Activated CD8-positive, alpha-beta memory T cell treated with anti-CD3 and anti-CD28 coated beads, Interleukin-2, amount 50 U/mL, for 24 hours (primary cell): ENCODE data around the gene SYT2.
"Not testable (repeated sequence)": the region's sequence is repeated elsewhere in the genome, so short reads cannot be mapped to it uniquely, and the experiment has no call there.

Experiments used
- DNase-seq: peaks from one replicate; pipeline ENCODE4 v3.0.0-alpha.2; 2020; ENCODE audit errors: extremely low read depth

The SYT2 gene

DNA sequence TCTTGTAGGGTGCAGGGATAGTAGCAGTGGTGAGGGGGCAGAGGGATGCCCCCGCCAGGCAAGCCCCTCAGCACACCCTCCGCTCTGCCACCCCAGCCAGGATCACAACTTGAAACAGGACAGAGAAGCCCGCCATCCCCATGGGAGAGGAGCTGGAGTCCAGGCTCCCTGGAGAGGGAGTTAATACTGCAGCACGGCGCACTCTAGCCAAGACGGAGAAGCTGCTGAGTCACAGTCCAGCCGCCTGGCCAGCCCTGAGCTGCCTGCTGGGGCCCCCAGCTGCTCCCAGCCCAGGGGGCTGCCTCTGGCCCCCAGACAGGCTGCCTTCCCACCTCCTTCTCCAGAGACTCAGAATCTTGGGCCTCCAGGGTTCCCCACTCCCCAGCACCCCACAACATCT is 87.2 kb downstream of the SYT2 start:
- DNase-seq: no peak

DNA sequence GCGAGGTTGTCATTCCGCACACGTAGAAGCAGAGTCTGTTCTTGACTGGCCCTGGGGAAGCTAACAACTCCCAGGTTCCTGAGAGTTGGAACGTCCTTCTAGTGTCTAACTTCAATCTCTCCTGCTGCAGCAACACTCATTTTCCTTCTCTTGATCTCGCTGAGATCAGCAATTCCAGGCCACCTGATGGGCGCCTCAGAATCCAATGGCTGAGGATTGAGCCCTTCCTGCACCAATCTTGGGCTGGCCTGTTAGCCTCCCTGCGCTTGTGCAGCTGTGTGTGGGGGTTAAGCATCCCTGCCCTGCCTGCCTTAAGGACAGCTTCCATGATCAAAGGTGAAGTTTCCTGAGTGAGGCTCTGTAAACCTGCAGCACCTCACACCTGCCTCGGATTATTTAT is 87.9 kb downstream of the SYT2 start:
- DNase-seq: no peak

DNA sequence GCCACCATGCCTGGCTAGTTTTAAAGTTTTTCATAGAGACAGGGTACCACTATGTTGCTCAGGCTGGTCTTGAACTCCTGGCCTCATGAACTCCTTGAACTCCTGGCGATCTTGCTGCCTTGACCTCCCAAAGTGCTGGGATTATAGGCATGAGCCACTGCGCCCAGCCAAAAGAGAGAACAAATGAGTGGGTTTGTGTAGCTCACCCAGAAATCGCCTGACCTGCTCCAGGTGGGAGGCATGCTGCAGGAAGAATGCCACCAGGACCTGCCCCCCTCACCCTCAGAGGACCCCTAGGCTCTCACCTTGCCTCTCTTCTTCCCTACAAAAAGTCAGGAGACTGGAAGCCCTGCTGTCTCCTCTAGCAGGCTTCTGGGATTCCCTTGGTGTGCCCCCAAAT is 88.8 kb downstream of the SYT2 start:
- DNase-seq: no peak

DNA sequence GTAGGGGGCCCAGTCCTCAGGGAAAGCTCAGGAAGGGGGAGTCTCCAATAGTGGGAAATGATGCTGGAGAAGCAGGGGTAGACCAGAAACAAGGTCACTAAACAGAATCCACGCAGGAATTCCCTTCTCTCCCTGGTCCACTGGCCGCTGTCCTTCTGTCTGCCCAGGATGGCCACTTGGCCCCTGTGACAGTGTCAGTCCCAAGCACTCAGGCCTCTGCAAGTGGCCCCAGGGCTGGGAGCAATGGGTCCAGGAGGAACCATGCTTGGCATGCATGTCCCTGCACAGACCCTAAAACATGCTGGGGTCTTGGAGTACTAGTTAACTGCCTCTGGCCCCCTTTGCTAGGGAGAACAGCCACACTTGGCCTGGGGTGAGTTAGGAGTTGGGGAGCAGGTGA is 90.2 kb downstream of the SYT2 start:
- not testable (repeated sequence) for DNase-seq

DNA sequence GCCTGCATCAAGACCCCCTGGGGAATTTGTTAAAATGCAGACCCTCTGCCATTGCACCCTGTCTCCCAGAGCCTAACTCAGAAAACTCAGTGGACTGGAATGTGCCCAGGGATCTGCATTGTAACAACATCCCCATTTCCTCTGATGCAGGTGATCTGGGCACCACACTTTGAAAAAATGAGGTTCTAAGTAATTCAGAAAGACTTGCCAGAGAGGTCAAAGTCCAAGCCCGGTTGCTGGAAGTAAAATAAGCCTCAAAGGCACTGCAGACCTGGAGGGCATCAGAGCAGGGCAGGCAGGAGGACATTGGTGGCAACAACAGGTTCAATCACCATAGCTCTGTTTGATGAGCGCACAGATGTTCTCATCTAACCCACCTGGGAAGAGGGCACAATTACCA is 90.7 kb downstream of the SYT2 start:
- no peak for DNase-seq

DNA sequence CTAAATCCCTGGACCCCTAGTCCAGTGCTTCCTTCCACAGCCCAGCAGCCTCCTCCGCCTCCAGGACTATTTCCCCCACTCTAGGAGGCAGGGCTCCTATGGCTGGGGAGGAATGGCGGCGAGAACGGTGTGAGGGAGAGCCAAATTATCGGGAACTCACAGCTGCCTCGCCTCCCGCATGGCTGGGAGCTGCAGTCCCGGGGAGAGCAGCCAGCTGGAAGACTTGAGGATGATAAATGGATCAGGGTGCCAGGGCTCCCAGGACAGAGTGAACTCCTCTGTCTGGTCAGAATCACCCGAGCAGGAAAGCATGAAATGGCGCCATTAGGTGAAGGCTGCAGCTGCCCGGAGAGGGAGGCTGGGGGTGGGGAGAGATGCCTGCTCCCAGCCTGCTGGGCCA is 91.2 kb downstream of the SYT2 start:
- DNase-seq: not testable (repeated sequence)

DNA sequence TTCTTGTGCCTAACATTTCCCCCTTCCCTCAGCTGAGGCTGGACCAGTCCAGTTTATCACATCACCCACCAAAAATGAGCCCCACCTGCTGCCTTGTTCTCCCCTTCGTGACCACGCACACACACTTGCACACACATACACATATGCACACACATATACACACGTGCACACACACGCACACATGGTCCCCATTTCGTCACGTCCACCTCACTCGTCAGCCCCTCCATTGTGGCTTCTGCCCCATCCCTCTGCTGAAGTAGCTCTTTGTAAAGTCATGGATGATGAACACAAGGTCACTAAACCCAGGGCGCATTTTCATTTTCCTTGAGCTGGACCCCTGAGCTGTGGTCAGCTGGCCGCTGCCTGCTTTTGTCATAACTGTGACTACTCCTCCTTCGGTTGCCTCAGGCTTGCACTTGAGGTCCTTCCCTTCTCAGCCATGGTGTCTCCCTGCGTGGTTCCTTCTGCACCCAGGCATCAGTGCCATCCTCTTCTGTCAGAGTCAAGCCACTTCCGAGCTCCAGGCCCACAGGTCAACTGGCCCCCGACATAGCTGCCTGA is 93.8 kb downstream of the SYT2 start:
- no peak for DNase-seq

DNA sequence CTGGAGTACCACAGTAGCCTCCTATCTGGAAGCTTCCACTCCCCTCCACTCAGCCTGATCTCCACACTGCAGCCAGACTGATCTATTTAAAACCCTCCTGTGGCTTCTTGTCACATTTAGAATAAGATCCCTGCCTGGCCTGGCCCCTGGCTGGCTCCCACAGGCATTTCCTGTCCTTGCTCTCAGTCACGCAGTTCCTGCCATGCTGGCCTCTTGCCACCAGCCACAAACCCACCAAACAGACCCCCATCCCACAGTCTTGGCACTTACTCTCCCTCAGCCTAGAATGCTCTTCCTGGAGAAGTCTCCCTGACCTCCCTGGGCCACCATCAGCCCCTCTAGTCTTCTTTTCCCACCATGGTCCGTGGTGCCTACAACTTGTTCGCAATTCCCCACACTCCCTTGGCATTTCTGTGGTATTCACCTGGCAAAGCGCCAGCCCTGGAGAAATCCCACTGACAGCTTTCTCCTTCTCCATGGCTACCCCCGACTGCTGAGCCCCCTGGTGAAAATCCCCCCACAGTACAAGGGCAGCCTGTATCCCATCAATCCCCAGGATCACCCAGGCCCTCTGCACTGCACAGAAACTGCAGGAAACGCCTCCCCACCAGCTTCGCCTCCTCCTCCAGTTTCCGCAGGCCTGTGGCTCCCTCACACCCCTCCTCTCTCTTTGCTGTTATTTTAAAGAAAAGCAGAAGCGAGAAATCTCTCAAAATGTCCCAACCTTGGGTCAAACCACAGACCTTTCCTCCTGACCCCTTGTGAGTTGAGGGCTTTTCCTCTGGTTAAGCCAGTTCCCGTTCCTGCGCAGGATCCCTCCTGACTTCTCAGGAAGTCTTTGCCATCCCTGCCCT is 94.5 kb downstream of the SYT2 start:
- DNase-seq: no peak

DNA sequence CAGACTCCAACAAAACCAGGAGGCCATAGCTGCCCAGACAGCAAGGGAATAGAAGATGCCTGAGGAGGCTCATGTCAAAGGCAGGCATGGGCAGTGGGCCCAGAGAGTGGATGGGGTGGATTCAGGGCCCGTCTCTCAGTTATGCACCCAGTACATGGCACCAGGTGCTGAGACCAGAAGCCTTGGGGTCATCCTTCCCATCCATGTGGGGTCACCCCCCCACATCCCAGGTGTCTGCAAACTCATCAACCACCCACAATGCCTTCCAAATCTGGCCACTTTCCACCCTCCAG is 95.1 kb downstream of the SYT2 start:
- DNase-seq: not testable (repeated sequence)

DNA sequence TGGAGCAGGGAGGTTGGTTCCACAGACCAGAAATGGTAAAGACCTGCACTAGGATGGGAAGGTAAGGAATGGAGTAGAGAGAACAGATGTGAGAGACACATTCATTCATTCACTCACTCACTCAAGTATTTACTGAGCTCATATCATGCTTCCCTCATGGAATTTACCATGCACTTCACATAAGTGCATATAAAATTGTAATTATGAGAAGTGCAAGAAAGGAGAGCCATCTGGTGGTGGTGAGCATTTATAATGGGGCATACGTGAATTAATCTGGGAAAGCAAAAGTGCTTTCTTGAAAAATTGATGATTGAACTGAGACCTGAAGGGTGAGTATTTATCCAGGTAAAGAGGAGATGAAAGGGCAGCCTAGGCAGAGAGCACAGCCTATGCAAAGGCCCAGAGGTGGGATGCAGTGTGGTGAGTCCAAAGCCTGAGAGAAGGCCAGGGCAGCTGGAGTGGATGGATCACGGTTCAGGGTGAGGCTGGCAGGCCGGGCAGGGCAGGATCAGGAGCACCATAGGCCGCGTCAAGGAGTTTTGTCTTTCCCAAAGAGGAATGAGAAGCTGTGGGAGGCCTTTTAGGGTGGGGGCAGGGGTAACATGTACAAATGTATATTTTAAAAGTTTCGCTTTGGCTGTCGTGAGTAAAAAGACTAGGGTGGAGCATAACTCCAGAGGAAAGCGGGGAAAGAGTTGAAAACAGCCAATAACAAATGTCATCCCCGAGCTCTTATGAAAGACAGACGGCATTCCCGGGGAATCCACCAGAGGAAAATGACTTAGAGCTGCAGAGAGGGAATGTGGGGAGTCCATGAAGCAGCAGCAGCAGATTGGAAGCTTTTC is 95.7 kb downstream of the SYT2 start:
- not testable (repeated sequence) for DNase-seq

DNA sequence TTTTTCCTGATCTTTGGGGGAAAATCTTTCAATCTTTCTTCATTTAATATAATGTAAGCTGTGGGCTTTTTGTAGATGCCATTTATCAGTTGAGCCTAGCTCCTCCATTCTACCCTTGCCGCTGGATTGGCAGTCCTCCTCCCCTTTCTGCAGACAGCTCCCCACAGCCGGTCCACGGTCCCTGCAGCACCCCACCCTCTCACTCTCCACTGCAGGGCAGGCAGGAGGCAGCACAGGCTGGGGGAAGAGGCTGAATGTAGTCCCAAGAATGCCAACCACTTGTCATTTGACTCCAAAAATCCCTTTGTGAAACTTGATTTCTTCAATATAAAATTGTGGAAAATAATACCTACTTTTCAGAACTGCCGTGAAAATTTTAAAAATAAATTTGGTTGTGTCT is 96.7 kb downstream of the SYT2 start:
- no peak for DNase-seq

DNA sequence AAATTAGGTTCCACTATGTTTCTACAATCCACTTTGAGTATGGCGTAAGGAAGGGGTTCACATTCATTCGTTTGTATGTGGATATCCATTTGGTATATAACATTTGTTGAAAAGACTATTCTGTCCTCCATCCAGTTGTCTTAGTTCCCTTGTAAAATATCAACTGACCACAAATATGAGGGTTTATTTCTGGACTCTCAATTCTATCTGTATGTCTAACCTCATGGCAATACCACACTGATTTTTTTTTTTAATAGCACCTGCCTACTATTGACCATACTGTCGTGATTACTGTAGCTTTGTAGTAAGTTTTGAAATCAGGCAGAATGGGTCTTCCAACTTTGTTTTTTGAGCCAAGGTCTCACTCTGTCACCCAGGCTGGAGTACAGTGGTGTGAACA is 98.2 kb downstream of the SYT2 start:
- not testable (repeated sequence) for DNase-seq

DNA sequence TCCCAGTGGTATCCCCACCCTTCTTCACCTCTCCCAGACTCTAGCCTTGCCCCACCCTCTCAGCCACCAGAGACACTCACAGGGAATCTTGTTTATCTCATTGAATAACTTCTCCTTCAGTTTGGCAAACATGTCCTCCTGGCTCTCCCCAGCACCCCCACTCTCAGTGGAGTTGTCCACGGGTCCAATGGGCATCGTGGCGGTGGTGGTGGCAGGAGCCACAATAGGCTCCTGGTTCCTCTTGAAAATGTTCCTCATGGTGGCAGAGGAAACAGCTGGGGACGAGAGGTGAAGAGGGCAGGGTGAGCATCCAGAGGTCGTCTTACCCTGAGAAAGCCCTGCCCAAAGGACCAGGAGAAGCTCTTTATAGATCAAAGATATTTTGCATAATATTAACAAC is 104.7 kb downstream of the SYT2 start:
- DNase-seq: no peak

DNA sequence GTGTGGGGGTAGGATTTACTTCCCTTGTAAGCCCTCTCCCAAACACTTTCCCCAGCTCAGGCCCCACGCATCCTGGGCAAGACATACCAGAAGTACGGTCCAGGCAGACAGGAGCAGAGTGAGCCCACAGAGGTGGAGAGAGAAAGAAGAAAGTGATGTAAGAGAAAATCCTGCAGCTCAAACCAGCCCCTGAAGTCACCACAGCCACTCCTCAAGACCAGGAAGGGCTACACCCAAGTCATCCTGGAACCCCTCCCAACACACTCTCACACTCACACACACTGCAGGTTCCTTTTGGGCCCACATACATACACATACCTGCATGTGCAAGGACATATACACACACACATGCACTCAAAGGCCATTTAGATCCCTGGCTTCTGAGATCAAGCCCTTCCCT is 106.8 kb downstream of the SYT2 start:
- DNase-seq: no peak

DNA sequence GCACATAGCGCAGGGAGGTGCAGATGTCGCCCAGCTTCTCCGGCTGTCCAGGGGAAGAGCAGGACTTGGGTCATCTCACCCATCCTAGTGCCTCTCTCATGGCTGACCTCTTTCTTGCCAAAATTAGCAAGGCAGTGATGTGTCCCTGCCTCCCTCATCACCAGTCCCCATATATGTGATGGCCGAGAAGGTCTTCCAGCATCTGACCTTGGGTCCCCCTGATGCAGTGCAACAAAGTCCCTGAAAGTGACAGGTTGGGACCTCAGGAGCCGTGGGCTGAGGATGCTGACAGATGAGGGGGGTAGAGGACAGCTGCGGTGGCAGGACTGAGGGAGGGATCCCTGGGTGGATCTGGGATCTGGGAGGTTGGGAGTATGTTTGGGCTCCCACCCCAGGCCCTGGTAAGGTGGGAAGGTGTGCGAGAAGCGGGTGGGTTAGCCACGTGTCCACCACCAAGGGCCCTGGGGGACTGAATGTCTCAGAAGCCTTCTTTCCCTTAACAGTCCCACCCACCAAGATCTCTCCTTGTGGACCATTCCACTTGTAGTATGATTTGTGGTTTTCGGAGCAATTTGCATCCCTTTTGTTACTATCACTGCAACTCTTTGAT is 109.7 kb downstream of the SYT2 start:
- no peak for DNase-seq

DNA sequence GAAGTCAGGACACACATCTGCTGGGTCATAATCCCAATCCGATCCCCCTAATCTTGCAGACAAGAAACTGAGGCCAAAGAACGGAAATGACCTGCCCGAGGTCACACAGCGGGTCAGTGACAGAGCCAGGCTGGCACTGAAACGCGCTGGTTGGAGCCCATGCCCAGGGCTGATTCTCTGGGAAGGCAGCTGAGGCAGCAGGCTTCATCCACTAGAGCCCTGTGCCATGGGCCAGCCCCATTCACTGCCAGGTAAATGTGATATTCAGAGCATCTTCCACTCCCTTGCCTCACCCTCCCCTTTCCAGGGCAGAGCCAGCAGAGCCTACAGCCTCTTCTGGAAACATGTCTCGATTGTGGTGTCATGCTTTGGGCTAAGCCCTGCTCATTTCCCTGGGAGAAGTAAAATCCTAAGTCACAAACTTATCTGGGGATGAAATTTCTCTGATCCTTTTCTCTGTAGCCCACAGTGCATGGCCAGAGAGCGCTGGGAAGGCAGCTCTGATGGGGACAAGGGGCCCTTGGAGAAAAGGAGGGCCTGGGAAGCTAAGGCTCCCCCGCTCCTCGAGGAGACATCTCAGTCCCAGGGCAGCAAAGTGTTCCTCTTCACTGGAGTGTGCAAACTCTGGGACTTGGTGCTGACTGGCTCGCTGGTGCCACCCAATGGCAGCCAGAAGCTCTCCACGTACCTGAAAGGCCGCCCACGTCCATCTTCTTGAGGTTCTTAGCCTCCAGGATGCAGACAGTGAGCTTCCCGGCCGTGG is 110.4 kb downstream of the SYT2 start:
- no peak for DNase-seq

DNA sequence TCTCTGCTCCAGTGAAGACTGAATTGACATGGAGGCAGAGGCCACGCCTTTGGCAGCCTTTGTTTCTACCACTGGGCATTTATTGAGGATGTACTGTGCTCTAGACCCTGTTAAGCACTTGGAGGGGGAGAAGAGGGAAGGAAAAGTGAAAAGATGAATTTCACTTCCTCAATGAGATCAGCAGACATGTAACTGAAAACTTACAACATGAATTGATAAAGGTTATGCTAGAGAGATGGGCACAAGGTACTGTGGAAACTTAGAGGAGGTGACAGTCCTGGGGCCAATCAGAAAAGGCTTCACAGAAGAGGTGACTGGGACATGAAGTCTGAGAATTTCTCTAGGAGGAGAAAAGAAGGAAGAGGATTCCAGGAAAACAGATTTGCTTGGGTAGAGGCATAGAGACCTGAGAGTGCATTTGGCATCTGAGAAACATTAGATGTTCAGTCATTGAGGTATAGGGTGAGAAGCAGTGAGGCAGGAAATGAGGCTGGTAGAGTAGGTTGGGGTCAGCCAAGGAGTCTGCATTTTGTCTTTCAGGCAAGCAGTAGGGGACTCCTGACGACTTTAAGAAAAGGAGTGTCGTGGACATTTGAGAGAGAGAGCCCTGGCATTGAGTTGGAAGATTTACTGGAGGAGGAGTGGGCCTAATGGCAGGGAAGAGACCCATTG is 113.0 kb downstream of the SYT2 start:
- no peak for DNase-seq

DNA sequence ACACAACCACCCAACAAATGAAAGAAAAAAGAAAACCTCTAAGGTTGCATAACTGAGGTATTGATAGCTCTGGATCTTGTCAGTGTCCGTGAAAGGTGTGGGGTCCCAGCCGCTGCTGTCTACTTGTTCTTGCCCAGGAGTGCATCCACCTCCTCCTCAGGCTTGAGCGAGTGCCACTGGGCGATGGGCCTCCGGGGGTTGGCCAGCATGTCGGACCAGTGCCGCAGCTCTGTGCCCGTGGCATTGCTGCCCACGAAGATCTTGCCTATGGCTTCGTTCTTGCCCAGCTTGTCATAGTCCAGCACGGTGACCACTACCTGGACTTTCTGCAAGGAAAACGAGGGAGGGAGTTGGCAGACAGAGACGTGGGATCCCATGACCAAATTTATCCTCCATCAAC is 113.6 kb downstream of the SYT2 start:
- no peak for DNase-seq

DNA sequence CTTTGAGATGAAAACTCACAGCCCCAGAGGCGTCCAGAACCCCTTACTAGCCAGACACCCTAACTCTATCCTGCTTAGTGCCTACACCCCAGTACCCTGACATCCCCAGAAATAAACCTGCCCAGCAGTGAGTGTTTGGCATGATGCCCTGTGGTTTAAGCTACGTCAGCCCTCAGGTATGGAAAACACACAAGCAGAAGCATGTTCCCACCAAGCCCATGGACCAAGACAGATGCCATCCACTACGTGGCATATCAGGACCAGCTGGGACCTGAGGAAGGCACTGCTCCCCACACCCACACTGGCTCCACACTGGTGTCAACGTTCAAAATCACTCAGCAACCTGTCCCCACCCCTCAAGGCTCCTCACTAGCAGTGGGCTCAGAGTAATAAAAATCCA is 116.4 kb downstream of the SYT2 start:
- no peak for DNase-seq

DNA sequence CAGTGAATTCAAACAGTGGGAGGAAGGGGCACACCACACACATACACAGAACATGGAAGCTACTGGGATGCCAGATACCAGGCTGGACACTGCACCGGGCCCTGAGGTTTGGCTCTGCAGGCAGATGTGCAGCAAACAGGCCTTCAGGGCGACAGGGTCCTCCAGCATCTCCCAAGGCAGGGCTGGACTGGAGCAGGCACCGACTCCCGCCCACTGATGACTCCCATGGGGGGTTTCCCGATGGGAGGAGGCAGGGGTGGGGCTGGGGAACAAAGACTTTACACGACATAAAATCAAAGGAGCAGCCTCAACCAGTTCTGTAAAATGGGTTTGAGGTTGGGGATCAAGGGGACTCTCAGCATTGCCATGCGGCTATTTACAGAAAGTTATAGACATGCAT is 118.1 kb downstream of the SYT2 start:
- DNase-seq: no peak

DNA sequence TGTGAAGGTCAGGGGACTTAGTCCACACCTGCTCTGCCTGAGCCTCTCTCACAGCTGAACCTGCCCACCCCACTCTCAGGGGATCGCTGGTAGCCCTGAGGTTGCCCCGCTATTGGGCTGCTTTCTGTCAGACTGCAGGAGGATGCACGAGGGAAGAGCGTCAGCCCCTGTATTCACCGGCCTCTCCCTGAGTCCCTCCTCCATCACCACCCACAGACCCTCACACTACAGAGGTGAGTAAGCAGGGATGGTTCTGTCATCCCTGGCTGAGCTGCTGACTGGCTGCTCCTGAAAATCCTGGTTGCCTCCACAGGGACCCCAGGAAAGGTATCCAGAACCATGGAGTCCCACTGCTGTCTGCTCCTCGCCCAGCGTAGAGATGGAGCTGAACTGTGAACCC is 118.7 kb downstream of the SYT2 start:
- DNase-seq: no peak
